D341Med (cell line): Measurements from ENCODE around the gene NRP2.
A peak's percentile ranks its signal among the peaks of the same experiment; 100 is the strongest.

Experiments
- DNase-seq: peaks from one replicate; pipeline ENCODE4 v3.0.0; 2012; ENCODE audit warnings: low spot score

The NRP2 gene

DNA sequence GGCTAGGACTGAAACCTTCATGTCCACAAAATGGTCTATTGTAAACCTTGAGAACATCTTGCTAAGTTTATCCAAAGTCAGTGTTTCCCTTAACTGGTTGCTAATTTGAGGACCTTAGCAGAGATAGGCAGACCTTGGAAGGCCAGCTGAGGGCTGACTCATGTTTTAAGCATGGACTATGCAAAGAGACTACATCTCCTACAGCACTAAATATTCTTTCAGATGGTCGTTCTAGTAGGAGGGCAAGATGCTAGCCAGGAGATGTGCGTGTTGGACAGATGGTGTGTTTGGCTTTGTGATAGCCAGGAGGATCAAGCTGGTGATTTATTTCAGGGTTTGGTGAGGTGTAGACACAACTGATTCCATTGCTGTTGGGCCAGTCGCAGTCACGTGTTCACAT, 75.8 kb downstream of the NRP2 start:
- no peak for DNase-seq

DNA sequence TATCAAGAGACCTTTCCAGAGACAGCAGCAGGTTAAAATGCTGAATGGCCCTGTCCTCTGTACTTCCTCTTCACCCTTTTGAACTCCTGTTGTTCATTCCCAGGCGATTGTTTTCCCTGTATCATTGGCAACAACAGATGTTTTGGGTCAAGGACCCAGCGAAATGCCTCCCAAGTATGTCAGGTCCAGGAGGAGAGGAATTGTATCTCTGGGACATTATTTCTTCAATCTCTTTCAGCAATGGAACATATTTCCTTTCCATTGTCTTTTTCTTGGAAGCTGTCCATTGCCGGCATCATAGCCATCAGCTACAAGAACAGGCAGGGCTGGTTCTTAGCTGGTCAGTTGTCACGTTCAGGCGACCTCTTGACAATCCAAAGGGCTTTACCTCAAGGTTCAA, 76.2 kb downstream of the NRP2 start:
- DNase-seq = no peak

DNA sequence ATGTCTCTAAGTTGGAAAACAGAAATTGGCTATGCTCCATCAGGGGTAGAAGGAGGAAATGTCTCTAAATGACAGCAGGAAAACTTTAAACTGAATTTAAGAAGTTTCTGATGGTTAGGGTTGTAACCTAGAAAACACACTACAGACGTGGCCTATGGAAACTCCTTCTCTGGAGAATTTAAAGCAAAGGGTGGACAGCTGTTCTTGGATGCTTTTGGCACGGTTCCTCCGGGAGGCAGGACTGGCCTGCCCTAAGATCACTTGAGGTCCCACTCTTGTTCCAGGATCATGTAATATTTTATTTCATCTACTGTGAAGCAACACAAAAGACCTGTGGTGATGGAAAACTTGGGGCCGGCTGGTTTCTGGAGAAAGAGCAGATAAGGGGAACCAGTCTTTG, 77.0 kb downstream of the NRP2 start:
- no peak for DNase-seq

DNA sequence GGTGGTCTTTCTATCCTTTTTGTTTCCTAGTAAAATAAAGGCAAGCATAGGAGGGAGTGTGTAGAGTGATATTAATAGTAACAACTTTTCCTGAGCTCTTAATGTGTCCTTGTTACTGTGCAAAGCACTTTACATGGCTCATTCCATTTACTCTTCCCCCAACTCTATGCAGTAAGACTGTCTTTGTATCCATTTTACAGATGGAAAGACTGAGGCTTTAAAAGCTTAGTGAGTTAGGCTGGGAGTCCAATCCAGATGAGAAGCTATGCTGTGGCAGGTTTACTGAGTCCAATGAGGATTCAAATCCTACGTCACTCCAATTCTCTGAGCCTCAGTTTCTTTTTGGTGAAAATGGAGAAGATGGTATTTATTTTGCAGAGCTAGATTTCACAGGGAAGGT, 77.4 kb downstream of the NRP2 start:
- DNase-seq = no peak

DNA sequence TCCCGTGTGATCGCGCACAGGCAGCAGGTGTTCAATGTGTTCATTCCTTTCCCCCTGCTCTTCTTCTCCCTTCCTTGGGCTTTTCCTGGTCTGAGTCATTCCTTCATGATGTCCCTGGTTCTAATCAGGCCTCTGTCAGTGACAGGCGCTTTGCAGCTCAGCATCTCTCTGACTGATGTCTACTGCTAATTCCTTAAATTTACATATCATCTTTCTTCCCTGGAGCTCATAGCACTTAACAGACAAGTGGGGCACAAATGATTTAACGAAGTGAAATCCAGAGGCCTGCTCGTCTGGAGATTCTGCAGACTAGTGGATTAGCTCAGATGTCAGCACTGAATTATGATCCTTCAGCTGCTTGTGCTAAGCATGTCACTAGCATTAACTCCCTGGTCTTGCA, 77.9 kb downstream of the NRP2 start:
- DNase-seq = no peak

DNA sequence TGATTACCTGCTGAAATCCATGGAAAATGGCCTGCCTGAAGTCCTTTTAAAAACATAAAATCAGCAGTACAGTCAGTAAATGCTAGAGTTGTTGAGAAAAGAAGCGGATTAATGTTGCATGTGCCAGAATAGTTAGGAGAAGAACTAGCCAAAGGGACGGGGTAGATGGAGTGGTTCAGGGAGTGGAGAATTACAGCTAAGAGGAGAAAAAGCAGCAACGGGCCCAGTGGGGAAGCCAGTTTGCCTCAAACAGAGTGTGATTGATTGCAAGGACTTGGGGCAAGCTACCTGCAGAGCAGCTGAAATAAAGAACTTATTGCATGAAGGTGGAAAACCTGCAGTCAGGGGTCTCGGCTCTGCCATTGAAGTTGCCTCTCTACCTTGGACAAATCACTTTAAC, 79.1 kb downstream of the NRP2 start:
- no peak for DNase-seq

DNA sequence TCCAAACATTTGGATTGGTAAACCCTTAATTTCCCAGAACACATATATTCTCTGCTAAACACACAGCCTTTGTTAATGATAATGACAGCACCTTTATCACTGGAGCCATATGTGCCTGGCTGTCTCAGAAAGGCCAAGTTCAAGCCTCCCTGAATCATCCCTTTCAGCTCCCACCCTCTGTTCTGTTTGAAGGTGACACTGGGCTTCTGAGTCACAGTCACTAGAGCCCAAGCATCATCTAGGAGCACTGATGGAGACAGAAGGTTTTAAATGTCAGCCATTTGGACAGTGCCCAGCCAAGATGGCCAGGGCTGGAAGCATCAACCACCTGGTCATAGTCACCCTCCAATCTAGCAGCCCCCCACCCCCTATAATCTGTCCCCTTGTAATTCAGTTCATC, 80.6 kb downstream of the NRP2 start:
- DNase-seq = no peak

DNA sequence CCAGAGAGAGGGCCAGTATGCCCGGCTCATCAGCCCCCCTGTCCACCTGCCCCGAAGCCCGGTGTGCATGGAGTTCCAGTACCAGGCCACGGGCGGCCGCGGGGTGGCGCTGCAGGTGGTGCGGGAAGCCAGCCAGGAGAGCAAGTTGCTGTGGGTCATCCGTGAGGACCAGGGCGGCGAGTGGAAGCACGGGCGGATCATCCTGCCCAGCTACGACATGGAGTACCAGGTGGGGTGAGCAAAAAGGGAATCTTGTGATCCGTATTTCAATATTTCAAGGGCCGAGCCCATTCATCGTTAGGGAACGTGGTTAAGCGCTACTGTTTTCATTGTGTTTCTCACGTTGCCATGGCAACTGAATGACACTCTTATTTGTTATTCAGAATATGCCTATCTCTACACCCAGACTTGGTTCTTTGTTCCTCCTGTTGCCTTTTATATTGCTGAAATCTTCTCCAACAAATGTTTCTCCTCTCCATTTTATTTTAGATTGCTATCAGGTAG, 81.5 kb downstream of the NRP2 start:
- DNase-seq = no peak

DNA sequence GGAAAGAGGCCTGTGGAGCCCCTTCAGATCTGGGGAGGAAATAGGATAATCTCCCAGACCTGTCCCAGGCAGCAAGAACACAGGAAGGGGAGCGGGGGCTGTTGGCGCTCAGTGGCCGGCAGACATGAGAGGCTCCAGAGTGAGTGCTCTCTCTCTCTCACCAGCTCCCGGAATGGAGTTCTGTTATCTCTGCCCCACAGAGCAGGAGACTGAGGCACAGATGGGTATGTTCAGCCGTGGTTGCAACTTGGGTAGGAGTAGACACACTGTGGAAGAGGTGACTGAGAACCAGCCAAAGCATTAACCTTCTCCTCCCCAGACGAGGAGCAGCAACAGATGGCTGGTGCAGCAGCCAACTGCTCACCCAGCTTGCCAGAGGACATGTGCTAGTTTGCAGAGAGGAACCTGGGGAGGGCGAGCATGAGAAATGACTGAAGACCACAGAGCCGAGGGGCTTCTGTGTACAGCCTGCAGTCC, 82.0 kb downstream of the NRP2 start:
- DNase-seq = no peak

DNA sequence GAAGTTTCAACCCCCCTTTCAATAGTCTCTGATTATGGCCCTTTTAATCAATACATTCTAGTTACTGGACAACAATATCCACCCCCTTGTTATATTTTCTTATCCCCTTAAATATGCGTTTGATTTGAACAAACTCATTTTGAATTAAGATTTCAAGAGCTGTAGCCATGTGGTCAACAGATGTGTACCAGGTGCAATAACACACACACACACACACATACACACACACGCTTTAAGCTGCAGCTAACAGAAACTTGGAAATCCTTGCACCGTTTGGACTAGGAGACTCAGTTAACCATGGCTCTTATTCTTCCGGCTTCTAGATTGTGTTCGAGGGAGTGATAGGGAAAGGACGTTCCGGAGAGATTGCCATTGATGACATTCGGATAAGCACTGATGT, 82.8 kb downstream of the NRP2 start:
- no peak for DNase-seq

DNA sequence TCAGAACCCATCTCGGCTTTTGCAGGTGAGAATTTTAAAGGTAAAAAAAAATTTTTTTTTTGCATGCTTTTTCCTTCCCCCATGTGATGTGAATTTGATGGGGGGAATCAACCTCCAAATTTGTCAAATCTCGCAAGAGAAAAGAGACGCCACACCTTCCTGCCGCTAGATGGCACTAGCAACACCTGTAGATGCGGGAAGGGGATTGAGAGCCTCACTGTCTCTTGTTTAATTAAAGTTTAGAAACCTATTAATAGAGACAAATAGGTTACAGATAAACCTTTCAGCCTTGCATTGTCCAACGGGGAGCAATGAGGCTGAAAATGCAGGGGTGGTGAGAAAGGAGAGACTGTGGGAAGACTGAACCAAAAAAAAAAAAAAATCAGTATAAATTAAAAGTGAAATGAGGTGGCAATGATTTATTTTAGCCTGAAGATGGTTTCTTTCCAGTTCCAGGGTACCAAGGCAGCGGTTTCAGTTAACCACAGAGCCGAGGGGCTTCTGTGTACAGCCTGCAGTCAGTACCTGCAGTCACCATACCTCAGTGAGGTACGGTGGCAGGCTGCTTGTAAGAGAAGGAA, 84.6 kb downstream of the NRP2 start:
- peak; percentile 62 for DNase-seq

DNA sequence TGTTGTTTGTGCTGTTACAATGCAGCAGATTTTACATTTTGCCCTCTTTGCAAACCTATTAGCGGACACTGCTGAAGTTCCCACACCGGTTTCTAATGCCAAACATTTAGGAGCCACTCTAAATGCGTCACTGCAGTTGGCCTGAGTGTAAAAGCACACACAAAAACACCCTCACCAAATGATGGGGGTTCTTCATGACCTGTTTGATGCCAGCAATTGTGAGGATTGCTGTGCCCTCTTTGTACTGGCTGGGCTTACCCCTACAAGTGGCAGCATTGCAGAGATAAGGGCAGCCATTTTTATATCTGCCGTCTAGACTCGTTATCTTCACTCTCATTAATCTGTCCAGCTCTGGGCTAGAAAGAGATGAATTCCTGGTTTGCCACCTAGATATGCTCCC, 85.3 kb downstream of the NRP2 start:
- no peak for DNase-seq

DNA sequence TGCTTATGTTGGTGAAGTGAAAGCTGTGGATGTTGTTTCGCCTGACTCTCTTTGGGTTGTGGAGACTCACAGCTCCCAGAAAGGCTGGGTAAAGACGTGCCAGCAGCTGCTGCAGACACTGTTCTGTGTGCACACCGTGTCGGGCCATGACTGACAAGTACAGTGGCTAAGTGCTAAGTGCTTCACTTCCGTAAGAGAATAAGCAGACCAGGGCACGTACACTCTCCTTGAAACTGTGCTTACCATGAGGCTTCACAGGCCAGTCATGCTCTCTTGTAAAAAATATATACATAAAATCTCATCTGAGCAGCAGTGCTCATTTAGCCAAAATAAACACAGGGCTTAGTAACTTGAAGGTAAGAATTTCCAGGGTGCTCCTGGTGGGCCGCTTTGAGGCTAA, 86.0 kb downstream of the NRP2 start:
- DNase-seq = no peak

DNA sequence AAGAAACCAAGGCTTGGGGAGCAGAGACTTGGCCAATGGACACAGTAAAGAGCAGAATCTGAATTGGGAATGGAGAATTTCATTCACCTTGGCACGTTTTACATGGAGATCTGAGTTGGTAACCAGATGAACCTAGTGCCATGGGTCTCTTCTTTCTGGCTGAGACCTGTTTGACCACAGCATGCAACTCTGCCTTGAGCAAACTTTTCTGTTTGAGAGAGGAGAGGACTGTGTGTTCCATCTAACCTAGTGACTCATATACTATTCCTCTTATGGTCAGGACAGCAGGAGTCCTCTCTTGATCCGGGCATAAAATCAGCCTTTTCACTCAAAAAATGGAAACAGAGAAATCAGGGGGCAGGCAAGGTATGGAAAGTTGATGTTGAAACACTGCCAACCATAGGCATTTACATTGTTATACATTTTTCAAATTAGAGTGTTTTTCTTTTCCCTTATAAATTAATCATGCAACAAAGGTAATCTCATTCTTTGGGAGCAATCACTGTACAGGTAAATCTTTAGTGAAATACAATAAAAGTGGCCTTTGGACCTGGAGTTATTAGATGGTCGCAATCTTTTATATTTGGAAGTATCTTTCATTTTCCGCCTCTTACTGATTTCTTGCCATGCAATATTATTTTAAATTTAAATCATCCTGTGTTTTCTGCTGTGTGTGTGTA, 86.7 kb downstream of the NRP2 start:
- no peak for DNase-seq

DNA sequence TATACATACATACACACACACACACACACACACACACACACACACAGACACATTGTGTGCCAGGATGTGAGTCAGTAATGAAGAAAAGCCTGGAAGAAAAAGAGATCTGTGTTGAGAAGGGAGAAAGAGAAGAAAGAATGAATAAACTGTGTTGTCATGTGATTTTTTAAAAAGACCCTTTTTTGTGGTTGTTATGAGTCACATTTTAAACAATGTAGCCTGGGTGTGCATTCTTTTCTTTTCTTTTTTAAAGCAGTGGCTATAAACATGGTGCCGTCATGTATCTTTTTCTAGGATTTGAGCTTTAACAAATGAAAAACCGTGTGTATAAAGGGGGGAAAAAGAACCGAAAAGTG, 87.2 kb downstream of the NRP2 start:
- no peak for DNase-seq

DNA sequence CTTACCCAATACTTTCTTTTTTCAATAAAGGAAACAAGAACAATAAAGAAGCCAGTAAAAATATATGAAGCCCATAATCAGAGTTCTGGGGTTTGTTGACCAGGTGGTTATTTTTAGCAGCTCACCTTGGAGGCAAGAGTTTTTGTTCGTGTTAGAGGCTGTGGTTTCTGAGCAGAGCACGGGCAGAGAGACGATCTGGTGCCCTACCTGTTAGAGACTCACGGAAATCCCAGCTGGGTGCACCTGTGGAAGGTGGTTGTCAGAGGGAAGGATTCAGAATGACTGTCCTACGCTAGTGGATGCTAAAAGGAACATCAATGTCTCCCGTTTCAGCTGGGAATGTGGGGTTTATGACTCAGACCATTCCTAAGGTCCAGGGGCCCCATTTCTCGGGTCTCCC, 87.6 kb downstream of the NRP2 start:
- no peak for DNase-seq

DNA sequence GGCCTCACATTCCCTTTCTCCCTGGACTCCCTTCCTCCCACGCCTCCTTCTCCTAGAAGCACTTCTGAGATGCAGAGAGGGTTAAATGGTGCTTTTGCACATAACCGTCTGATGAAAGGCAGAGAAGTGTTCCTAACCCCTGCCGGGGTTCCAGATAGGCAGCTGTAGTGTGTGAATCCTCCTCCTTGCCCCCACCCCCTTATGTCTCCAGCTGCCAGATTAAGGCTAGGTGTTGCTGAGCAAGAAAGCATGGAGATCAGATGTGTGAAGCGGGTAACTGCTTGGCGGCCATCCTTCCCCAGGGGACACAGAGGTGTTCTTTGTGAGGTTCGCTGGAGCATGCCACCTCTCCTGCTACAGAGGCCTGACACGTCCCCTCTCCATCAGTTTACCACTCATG, 88.3 kb downstream of the NRP2 start:
- DNase-seq = no peak

DNA sequence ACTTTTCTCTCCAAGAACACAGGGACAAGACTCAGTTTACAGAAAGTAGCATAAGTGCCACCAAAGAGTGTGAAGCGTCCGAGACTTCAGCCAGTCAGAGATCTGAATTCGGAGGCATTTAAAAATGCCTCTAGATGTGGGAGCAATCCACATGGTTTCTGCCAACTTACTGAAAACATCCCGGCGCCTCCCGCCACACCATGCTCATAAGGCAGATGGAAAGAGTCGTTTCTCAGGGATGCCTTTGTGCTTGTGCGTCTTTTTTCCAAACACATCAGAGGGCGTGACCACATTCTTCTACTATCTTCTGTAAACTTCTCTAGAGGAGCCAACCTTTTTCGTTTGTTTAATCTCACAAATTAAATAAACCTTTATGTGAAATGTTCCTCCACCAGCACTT, 88.7 kb downstream of the NRP2 start:
- no peak for DNase-seq

DNA sequence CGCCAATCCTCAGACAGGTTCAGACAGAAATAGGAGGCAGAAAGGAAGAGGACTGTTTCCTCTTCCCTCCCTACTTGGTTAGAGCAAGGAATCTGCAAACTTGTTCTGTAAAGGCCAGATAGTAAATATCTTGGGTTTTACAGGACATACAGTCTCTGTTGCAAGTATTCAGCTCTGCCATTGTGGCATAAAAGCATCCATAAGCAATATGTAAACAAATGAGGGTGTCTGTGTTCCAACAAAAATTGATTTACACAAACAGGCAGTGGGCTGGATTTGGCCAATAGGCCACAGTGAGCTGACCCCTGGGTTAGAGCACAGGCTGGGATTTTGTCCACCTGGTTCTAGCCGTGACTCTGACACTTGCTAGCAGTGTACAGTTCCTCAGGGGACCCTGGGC, 89.4 kb downstream of the NRP2 start:
- DNase-seq = no peak

DNA sequence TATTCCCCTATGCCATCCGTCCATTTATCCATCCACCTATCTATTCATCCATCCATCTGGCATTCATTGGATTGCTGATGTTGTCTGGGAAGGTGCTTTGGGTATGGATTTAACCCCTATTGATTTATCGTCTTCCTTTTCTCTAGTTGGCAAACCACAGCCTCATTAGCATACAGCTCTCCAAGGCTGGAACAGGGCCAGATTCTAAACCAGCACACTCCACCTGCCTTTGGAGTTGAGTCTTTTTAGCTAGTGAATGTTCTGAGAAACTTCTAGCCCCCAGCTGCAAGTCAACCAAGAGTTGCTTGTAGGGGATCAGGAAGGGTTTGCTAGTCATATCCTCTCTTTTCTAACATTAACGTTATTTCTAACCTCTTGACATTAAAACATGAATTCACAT, 90.7 kb downstream of the NRP2 start:
- DNase-seq = no peak

DNA sequence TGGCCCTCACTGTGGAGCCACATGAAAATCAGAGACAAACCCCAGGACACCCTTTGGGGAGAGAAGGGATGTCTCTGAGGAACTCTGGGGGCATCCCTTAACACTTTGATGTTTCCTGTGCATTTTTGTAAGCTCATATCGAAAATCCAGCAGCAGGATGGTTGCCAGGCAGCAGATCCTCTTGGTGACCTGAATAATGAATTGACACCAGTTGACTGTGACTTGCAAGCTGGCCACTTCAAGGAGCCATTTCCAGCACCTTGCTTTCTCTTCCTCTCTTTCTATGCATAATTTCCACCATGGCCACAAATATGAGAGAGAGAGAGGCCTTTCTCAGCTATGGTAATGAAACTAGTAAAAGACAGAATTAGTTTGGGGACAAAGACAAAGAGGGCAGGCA, 91.7 kb downstream of the NRP2 start:
- DNase-seq = no peak

DNA sequence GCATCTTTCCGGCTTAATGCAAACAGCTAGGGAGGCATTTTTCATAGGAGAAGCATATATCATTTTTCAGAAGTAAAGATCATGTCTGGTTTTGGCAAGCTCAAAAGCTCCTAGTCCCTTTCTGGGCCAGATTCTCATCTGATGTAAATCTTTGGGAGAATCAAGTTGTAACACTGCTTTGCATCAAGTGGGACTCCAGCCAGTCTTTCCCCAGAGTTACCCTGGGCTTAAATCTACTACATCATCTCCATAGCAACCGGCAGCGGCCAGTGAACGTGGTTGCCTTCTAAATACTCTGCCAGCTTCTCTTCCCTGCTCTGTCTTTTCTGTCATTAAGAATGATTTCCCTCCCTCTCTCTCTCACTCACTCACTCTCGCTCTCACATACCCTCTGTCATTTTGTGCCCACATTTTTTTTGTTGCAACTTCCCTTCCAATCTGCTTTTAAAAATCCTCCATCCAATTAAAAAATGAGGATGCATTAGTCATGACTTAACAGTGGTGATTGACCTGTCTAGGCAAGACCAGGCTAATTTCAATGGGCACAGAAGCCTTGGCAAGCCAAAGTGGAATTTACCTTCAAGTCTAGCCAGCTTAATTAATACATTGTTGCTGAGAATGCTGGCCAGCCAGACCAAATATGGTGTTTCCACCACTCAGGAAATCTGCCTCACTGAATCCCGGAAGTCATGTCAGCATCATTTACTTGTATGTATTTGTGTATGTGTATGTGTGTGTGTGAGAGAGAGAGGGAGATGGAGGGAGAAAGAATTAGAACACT, 93.0 kb downstream of the NRP2 start:
- DNase-seq = no peak

DNA sequence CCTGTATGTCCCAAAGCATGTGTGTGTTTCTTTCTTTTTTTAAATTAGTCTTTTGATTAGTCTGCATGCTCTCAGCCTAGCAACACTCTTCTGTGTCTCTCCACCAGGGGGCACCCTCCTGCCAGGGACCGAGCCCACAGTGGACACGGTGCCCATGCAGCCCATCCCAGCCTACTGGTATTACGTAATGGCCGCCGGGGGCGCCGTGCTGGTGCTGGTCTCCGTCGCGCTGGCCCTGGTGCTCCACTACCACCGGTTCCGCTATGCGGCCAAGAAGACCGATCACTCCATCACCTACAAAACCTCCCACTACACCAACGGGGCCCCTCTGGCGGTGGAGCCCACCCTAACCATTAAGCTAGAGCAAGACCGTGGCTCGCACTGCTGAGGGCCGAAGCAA, 93.8 kb downstream of the NRP2 start:
- DNase-seq = peak; percentile 68
